ENCODE measurements around the gene CAPN11.
"Not testable (repeated sequence)": the region's sequence is repeated elsewhere in the genome, so short reads cannot be mapped to it uniquely, and the experiment has no call there.

CAPN11 gene

GRCh38 chr6:44183783-44184182 lies 25.2 kb downstream of the CAPN11 start:
- DNase-seq, result no peak

- DNase-seq, result not testable (repeated sequence)
Measured at GRCh38 chr6:44185356-44185755, 26.7 kb downstream of the CAPN11 start.

- peak; percentile 36 for DNase-seq
Measured at GRCh38 chr6:44185953-44186634, 27.5 kb downstream of the CAPN11 start.

- DNase-seq, result no peak
Measured at GRCh38 chr6:44186635-44187025, 28.0 kb downstream of the CAPN11 start.

GRCh38 chr6:44188819-44189218 lies 30.2 kb downstream of the CAPN11 start:
- no peak for DNase-seq

GRCh38 chr6:44189257-44189656 lies 30.6 kb downstream of the CAPN11 start:
- DNase-seq, result no peak

GRCh38 chr6:44190715-44191114 lies 32.1 kb downstream of the CAPN11 start:
- no peak for DNase-seq

GRCh38 chr6:44192428-44193041 lies 33.9 kb downstream of the CAPN11 start:
- no peak for DNase-seq

- no peak for DNase-seq
Measured at GRCh38 chr6:44193307-44193910, 34.8 kb downstream of the CAPN11 start.

GRCh38 chr6:44194326-44194725 lies 35.7 kb downstream of the CAPN11 start:
- DNase-seq, result no peak

- not testable (repeated sequence) for DNase-seq
Measured at GRCh38 chr6:44196351-44196750, 37.7 kb downstream of the CAPN11 start.

- no peak for DNase-seq
Measured at GRCh38 chr6:44198684-44199083, 40.1 kb downstream of the CAPN11 start.

- DNase-seq, result no peak
Measured at GRCh38 chr6:44199883-44200282, 41.3 kb downstream of the CAPN11 start.

GRCh38 chr6:44201200-44201599 lies 42.6 kb downstream of the CAPN11 start:
- DNase-seq, result no peak

GRCh38 chr6:44201638-44202303 lies 43.2 kb downstream of the CAPN11 start:
- DNase-seq, result no peak

GRCh38 chr6:44202332-44202971 lies 43.8 kb downstream of the CAPN11 start:
- no peak for DNase-seq

- no peak for DNase-seq
Measured at GRCh38 chr6:44202972-44203750, 44.5 kb downstream of the CAPN11 start.

- no peak for DNase-seq
Measured at GRCh38 chr6:44203955-44204354, 45.3 kb downstream of the CAPN11 start.

- DNase-seq, result no peak
Measured at GRCh38 chr6:44207966-44208365, 49.3 kb downstream of the CAPN11 start.

- no peak for DNase-seq
Measured at GRCh38 chr6:44211284-44211683, 52.7 kb downstream of the CAPN11 start.

GRCh38 chr6:44214307-44214706 lies 55.7 kb downstream of the CAPN11 start:
- no peak for DNase-seq

- peak; percentile 39 for DNase-seq
Measured at GRCh38 chr6:44216677-44217331, 58.2 kb downstream of the CAPN11 start, which contains the start of gene MYMX. Gene MYMX (plus strand): TSS chr6:44216926. CDS start chr6:44217472, 546 bp downstream.
